ENCODE data around the gene FBXW8.

FBXW8 gene

DNA sequence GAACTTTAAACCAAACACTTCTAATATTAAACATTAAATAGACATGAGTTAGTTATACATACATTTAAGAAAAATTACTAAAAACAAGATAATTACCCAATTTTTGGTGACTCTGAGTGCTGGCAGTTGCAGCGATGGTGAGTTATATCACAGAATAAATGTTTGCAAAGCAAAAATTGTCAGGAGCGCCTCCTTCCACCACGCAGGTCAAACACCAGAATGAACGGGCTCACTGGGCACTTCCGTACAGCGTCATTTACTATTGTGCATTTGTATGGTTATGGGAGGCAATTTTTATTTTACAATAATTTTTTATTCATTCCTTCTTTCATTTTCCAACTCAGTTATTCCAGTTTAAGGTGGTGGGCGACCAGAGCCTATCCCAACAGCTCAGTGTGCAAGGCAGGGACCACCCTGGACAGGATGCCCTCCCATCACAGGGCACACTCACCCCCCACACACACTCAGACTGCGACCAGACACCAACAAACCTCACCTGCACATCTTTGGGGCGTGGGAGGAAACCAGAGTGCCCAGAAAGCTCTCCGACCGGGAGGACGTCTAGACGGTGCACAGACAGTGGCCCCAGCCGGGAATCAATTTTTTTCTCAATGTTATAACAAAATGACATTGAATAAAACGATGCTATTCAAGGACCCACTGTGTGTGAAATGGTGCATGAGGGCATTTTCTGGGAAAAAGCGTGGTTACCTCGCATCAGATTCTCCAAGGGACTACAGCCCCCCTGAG lies 121.3 kb downstream of the FBXW8 start:
- TF ChIP-seq, protein P1, sequence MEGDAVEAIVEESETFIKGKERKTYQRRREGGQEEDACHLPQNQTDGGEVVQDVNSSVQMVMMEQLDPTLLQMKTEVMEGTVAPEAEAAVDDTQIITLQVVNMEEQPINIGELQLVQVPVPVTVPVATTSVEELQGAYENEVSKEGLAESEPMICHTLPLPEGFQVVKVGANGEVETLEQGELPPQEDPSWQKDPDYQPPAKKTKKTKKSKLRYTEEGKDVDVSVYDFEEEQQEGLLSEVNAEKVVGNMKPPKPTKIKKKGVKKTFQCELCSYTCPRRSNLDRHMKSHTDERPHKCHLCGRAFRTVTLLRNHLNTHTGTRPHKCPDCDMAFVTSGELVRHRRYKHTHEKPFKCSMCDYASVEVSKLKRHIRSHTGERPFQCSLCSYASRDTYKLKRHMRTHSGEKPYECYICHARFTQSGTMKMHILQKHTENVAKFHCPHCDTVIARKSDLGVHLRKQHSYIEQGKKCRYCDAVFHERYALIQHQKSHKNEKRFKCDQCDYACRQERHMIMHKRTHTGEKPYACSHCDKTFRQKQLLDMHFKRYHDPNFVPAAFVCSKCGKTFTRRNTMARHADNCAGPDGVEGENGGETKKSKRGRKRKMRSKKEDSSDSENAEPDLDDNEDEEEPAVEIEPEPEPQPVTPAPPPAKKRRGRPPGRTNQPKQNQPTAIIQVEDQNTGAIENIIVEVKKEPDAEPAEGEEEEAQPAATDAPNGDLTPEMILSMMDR (IDR thresholded peaks at IDR 0.05; ENCODE audit: extremely low read depth, missing control alignments), result no peak
- no peak for DNase-seq (ENCODE audit: low spot score)

- no peak for DNase-seq (ENCODE audit: low spot score)
- TF ChIP-seq, protein P1 (IDR thresholded peaks at IDR 0.05; ENCODE audit: extremely low read depth, missing control alignments), result no peak
Measured at GRCh38 chr12:117032593-117033381, 122.0 kb downstream of the FBXW8 start.

- TF ChIP-seq, protein P1 (IDR thresholded peaks at IDR 0.05; ENCODE audit: extremely low read depth, missing control alignments), result no peak
- DNase-seq (ENCODE audit: low spot score), result no peak
Measured at GRCh38 chr12:117033382-117034221, 122.9 kb downstream of the FBXW8 start.

DNA sequence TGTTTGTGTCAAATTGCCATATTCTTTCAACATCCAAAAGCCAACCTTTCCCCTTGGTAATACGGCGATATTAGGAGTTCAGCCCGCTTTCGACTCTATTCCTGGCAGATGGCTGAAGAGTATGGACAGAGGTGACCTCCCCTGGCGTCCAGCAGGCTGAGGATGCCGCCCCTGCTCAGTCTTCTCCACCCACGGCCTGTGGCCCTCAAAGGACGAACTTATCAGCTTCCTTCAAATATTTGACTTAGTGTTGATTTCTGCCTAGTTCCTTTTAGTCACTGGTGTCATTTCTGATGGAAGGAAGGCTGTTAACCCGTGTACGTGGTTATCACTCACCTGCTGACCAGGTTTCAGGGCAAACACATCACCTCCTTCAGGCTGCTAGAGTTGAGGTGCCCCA lies 123.5 kb downstream of the FBXW8 start:
- no peak for DNase-seq (ENCODE audit: low spot score)
- TF ChIP-seq, protein P1 (IDR thresholded peaks at IDR 0.05; ENCODE audit: extremely low read depth, missing control alignments), result no peak

DNA sequence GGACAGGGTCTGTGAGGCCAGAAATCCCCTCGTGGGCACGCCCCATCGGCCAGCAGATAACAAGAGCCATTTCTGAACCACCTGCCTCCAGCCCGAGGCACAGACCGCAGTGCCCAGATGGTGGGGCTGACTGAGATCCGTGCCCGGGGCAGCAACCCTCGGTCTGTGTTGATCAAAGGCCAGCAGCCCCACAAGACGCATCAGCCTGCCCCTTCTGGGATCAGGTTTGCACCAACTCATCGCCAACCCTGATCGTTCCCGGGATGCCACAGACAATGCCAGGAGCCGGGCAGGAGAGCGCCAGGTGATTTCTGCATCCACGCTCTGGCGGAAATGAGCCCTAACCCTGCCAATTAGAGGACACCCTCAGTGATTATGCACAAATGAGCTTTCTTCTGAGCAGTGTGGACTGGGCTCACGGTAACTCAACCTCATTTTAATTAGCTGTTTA lies 124.0 kb downstream of the FBXW8 start:
- no peak for DNase-seq (ENCODE audit: low spot score)
- TF ChIP-seq, protein P1 (IDR thresholded peaks at IDR 0.05; ENCODE audit: extremely low read depth, missing control alignments), result no peak

DNA sequence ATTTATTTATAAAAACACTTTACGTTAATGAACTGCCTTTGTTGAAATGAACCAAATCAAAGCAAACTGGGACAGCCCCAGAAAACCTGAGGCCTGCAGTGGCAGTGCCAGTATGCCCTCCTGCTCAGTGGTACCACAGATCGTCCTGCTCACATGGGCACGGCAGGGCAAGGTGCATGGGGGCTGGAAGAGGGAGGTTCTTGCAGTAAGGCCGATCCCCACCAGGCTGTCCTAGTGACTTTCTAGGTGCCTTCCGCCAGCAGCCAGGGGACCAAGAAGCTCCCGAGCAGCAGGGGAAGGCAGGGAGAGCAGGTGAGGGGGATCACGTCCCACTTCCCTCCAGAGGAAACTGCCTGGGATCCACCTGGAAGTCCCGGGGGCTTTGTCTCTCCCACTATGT lies 124.5 kb downstream of the FBXW8 start:
- DNase-seq (ENCODE audit: low spot score), result no peak
- TF ChIP-seq, protein P1 (IDR thresholded peaks at IDR 0.05; ENCODE audit: extremely low read depth, missing control alignments), result no peak

Measured in GM20000 (cell line).